GM19099 (cell line): Measurements from ENCODE around the gene CNTNAP5.

Experiments used
- POLR2A ChIP-seq: IDR thresholded peaks from 3 replicates; pipeline ENCODE4 v1.6.1; 2011; ENCODE audit warnings: low read depth; ENCODE audit not compliant: insufficient read length; ENCODE audit errors: extremely low read depth

CNTNAP5 gene

DNA sequence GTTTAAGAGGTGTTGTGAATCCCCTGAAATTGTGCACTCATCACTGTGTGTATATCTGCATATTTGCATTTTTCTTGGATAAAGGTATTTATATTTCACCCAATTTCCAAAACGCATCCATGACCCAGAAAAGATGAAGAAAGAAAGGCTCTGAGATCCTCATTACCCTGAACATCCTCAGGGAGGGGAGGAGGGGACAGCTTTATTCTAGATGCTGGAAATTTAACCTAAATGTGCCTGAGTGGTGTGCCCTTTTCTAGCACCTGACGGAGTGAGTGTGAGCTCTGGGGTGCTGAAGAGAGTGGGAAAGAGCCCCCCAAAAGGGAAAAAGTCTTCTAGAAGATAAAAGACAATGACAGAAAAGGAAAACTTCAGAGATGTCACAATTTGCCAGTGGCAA lies 20.8 kb downstream of the CNTNAP5 start:
- TF ChIP-seq POLR2A, result no peak

DNA sequence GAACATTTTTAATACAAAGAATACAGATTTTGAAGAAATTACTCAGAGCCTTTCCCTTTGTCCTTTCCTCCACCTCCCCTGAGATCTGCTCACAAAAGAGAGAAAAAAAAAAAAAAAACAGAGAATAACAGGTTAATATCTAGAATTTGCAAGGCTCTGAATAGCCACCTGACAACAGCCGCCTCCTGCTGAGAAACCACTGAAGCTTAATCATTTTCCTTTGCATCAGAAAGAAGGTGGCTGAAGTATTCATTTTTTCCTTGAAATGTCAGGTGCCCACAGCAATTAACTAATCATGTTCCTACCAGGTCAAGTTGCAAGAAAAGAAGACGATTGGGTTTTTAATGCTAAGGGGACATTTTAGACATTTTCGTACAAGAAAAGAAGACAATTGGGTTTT lies 21.2 kb downstream of the CNTNAP5 start:
- no peak for TF ChIP-seq POLR2A

DNA sequence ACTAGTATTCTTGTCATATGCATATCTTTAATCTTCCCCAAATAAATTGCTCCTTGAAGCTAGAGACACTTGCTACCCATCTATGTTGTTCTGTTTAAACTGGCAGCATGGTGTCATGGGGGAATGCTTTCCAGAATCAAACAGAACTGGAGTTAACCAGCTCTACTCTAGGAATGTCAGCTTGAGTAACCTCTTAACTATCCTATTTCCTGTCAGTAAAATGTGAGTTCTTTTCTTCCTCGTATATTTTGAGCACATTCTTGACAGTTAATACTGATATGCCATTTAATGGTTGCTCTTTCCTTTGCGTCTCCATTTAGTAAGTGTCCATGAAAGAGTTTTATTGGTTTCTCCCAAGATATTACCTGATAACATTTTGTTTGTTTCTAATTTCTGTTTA lies 23.0 kb downstream of the CNTNAP5 start:
- no peak for TF ChIP-seq POLR2A

DNA sequence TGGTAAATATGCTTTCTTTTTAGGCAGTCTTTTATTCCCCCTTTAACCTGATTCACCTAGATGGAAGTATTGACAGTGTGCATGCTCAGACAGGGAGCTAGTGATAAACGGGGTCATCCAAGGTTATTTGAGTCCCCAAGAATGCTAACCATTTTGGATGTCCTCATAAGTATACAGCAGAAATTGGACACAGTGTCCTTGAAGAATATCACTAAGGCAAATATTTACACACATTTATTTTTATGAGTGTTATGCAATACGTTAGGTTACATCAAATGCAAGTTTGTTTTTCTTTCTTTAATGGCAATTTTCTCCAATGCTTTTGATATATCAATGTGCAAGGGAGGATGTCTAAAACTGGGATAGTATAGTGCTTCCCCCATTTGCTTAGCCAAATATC lies 23.6 kb downstream of the CNTNAP5 start:
- TF ChIP-seq POLR2A, result no peak

DNA sequence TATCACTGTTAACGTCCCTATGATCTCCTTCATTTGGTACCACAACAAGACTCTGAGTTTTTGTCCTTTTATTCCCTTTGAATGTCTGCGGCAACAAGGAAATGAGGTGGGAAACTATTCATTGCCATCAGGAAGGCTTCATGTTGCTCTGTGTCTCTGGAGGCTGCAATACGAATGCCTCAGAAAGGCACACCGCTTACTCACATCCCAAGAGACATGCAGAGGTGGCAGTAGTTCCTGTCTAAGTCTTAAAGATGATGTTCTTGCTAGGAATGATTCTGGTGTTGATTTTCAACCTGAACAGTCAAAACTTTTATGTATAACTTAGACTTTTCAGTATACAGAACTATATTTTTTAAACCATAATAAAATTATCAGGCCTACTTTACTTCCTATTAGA lies 24.0 kb downstream of the CNTNAP5 start:
- no peak for TF ChIP-seq POLR2A

DNA sequence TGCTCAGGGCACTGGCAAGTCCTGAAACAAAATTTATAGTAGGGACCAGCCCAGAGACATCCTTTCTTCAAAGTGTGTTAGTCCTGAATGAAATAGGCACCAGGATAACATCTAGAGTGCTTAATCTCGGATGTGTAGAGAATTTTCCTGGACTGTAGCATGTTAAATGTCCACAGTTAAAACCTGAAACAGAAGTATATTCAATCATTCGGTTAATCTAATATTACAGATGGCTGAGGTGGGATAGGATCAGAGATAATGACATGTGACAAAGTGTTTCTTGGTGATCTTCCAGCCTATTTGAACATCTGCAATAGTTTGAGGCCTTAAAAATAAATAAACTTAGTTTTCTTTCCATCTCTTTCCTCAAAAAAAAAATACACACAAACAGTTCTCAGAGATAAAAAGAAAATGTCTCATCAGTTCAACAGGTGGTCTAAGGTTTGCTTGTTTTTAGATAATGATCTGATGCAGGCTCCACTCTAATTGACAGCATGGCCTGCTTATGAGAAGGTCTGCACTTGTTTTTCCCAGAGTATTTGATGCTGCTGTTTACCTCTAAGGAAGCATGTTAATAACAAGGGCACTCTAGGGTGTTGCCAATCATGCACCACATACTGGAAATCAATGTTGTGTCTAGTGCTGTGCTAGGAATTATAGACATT lies 25.9 kb downstream of the CNTNAP5 start:
- no peak for TF ChIP-seq POLR2A

DNA sequence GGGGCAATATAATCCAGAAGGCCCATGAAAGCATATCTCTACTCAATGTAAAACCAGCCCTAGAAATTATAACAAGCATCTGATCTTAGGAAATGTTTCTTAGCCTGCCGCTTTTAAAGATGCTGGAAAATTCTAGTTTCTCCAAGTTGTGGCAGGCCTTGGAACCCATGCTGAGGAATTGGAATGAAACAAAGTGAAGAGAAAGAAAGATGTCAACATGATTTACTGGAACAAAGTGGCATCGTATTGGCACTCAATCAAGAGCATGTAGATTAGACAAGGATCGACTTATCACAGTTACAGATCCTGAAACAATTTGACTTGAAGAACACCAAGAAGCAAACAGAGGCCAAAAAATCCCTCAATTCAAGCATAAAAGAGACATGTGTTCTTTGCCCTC lies 28.7 kb downstream of the CNTNAP5 start:
- no peak for TF ChIP-seq POLR2A

DNA sequence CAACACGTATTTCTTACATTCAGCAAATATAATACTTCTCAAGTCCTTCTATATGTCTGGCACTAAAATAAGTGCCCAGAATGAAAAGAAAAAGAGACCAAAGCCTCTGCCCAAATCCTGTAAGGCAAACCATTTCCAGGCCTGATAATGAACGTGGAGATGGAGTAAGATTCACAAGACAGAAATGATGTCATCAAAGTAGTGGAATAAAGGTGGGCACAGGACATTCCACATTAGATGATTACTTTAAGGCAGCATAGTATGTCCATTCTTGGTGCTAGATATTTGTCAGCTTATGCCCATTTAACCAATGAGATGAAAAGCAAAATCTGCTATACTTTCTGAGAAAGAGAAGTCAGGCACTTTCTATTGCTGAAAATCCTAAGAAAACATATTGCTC lies 38.5 kb downstream of the CNTNAP5 start:
- TF ChIP-seq POLR2A, result no peak

DNA sequence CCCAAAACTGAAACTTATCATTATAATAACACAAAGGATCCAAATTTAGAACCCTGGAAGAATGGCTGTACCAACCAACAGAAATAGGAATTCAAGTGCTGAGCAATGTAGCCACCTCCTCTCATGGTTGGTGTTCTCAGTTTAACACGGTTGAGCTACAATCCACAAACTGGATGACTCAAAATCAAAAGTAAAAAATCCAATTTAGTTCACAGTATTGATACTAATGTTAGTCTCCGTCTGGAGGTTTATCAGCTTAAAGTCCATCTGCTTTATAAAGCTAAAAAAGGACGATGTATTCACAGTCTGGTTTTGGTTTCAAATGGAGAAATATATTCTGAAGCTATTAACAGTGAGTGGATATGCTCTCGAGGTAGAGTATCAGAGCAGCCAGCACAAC lies 40.5 kb downstream of the CNTNAP5 start:
- TF ChIP-seq POLR2A, result no peak

DNA sequence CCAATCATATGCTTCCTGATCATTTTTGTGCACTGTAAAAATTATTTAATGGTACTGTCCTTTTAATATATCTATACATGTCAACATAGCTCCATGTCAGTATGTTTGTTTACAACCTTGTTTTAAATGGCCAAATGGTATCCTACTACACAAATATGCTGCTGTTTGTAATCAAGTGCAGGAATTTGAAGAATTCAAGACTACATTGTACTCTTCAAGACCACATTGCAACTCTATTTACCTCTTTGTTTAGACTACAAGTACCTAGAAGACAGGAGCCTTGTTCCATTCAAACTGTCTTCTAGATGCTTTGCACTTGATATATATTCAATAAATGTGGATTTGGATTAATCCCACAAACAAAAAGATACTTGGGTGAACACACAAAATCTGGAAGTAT lies 41.7 kb downstream of the CNTNAP5 start:
- no peak for TF ChIP-seq POLR2A

DNA sequence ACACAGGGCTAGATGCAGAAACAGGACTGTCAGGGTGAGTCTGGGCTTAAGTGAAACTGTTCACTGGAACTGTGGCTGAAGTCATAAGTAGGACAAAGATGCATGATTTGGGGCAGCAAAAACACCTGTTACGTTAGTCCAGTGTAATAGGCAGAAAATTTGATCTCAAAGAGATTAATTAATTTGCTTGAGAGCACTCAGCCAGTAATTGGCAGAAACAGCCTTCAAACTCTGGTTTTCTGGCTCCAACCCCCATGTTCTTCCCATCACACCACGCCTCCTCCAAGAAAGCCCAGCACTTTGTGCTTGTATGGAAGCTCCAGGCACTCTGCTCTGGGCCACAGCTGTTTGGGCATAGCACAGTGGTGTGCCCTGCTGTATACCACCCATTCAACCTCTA lies 54.0 kb downstream of the CNTNAP5 start:
- no peak for TF ChIP-seq POLR2A

DNA sequence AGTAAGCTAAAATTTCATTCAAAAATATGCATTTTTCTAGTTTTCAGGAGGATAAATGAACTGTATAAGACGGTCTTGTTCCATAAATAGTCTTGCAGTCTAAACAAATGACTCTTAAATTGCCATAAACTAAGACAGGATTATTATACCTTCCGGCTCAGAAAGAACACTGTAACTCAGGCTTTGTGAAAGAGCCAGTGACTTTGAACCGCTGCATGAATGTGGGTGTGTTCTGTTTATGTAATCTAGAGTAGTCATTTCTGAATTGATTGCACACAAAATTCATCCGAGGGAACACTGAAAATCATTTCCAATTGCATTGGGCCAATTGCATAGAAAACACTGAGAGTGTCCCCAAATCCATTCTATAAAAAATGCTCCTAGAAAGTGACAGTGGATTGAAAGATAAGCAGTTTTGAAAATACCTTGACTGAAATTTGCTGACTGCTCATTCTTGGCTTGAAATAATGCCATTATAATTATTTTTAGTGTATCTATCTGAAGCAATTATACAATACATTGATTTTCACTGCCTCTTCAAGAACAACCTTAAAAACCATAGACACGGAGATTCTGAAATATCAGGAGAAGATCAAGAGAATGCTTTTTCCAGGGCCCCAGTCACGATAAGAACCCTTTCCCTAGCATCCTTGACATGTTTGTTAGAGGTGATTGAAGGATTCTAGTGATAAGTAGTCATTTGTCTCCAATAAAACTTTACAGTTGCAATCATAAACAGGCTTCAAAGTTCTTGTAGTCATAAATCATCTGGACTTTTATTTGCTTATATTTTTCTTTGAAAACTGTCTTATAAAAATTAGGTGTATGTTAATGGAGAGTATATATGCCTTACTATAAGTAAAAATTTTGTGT lies 55.4 kb downstream of the CNTNAP5 start:
- no peak for TF ChIP-seq POLR2A

DNA sequence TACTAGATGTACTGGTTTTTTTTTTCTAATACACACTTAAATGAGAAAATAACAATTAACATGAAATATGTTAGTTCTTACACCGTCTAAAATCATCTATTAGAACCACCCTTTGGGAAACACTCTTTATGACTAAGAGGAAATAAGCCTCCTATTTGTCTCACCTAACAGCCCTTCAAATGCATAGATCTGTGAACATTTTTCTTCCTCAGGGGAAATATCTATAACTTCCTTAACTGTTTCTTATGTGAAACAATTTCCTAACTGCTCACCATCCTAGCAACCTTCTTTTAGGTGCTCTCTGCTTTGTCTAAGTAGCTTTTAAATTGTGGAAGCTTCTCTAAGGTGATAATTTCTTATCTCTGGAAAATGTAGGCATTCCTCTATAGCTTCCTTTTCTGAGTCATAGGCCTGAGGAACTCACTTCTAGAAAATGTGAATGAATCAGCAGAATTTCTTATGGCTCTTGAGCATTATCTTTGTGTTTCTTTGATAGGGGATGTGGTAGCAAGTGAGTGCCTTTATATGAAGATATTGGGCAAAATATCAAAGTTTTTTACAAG lies 56.1 kb downstream of the CNTNAP5 start:
- TF ChIP-seq POLR2A, result no peak

DNA sequence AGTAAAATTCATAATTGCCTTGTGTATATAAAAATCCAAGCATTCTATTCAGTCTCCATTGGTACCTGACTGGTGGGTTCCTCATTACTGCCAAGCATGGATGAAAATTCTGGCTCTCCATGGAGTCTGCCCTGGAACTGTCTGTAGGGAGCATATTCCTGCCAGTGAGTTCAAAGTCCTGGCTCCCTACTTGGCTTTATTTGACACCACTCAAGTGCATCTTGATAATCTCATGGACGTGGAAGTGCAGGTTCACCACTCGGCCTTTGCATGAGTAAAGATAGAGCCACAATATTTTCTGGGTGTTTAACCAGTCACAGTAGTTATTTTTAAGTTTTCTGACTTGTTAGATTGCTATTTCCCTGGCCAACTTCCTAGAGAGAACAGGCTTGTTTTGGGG lies 63.5 kb downstream of the CNTNAP5 start:
- no peak for TF ChIP-seq POLR2A

DNA sequence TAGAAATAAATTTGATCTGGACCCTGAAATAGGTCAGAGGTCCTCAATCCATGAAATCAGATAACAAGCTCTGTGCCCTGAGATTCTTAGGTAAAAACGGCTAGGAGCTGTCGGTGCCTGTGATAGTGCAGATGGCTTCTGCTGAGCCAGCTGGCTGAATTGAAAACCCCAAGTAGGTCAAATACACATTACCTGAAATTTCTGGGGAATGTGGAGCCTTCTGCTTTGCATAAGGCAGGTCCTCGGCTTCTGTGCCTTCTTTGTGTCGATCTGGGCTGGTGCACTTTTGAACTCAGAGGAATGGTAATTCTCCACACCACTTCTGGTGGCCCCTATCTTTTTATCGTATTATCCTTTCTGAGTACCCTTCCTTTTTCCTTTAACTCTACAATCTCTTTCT lies 66.6 kb downstream of the CNTNAP5 start:
- TF ChIP-seq POLR2A, result no peak

DNA sequence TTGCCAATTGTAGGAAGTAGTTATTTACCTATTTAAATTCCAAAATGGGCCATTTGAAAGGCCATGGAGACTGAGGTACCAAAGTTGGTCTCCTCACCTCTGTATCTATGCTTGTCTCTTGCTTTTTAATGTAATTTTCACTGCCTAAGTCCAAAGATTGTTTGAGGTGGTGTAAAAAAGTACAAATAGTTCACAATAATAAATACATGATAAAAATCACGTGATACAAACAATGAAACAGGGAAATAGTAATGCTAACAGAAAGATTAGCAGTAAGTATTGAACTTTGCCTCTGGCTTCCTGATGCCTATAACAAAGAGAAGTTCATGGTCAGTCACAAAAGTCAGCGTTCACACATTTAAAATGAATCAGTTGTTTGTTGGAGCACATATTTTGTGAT lies 67.6 kb downstream of the CNTNAP5 start:
- no peak for TF ChIP-seq POLR2A
